ENCODE data around the gene DUOXA2.
"Not testable (repeated sequence)": the region's sequence is repeated elsewhere in the genome, so short reads cannot be mapped to it uniquely, and the experiment has no call there.

DUOXA2 gene

DNA sequence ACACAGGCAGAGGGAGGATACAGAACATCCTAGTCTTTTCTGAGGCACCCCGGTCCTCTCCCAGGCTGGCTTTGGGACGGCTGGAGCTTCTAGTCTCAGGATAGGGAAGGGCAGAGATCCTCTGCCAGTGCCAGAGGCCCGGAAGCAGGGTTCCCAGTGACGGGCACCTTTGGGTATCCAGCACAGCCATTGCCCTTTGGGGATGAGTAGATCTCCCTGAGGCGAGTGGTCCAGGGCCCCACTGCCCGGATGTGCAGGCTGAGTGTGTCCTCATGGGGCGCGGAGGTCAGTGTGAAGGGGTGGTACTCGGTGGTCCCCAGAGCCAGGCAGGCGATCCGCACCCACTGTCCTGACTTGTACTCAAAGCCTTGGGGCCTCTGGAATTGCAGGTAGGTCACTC, 18.5 kb upstream of the DUOXA2 start:
- no peak for DNase-seq (ENCODE audit: low read depth)

DNA sequence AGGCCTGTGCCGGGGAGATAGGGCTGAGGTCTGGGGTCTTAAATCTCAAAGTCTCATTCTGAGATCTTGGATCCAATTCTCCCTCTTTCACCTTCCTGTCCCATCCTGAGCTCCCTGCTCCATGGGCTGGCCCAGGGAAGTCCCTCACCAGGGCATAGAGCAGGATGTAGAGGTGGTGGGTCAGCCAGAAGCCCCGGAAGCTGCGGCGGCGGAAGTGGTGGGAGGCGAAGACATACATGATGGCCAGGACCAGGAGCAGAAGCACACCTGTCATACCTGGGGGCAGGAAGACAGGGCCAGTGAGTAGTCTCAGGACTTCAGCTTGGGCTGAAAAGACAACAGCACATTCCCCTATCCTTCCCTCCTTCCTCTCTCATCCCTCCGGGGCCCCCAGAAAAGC, 16.7 kb upstream of the DUOXA2 start:
- no peak for DNase-seq (ENCODE audit: low read depth)

DNA sequence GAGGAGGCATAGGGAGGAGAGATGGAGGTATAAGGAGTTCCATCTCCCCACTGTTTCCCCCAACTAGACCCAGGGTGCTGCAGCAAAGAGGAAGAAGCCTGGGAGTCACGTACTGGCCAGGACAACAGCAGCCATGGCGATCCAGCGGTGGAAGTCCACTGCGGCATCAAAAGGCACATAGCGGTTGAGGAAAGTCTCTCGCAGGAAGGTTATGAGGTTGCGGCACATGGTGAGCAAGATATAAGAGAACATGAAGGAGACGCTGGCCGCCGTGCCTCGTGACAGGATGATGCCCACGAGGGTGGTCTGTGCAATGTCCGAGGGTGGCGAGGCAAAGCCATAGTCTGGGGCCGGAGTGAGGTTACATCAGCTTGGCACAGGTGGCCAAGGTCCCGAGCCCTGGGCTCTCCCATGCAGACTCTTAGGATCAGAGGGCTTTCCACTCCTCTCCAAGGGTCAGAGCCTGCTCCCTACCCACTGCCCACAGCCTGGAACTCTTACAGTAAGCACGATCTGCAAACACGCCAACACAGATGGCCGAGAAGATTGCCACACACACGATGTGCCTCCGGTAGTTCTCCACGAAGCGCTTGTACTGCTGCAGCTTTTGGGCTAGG, 14.5 kb upstream of the DUOXA2 start:
- no peak for DNase-seq (ENCODE audit: low read depth)

DNA sequence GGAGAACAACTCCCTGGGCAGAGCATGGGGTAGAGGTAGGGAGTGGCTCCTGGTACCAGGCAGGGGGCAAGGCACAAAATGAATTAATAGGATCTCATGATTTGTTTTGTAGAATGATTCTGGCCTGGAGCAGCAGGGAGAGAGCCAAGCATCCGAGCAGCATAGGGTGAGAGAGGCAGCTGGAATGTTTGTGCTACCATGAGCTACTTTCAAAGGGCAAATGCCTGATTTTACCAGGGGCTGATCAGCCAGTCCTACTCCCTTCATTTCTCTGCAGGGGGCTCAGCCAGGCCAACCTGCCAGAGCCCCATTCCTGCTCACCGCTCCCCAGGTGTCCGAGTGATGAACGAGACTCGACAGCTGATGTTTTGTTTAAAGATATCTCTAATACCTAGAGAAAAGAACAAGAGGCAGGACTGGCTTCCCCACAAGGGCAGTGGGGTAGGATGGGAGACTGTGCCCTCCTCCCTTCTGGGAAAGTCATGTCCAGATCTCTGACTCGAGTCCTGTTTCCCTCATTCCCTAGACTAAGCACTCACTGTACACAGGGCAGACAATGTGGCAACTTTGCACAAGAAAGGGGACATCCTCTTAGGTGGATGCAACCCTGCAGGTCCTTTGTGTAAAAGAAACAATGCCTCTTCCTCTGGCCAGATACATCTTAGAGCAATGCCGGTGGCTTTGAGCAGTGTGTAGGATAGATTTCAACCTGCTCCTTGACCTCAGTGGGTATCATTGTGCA, 13.1 kb upstream of the DUOXA2 start:
- DNase-seq (ENCODE audit: low read depth): no peak

DNA sequence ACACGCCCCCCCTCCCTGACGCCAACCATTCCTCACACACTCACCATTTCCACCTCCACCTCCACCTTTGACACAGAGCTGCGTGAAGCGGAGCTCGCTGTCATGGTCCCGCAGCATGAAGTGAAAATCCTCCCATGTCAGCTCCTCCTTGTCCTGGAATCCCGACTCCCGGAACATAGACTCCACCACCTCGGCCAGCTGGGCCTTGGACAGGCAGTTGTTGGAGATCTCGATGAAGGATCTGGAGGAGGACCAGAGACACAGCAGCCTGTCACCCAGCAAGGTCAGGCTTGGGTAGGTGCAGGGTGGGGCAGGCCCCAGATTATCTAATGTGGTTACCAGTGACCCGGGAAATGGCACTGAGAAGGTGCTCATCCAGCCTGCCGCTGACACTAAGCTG, 12.4 kb upstream of the DUOXA2 start:
- no peak for DNase-seq (ENCODE audit: low read depth)

DNA sequence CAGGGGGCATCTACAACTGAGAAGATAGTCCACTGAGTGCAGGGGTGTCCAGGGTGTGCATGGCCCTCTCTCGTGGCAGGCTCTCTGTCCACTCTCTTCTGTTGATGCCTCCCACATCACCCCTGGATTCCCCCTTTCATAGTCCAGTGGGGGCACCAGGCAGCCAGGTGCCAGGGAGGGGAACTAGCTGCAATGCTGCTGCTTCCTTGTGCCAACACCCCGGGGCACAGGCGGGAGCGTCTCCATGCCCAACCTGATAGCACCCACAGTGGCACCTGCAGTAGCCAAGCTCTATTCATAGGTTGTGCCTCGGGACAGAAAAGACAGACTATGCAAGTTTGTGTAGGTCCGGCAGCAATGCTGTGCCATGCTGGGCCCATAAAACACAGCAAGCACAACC, 11.9 kb upstream of the DUOXA2 start:
- no peak for DNase-seq (ENCODE audit: low read depth)

DNA sequence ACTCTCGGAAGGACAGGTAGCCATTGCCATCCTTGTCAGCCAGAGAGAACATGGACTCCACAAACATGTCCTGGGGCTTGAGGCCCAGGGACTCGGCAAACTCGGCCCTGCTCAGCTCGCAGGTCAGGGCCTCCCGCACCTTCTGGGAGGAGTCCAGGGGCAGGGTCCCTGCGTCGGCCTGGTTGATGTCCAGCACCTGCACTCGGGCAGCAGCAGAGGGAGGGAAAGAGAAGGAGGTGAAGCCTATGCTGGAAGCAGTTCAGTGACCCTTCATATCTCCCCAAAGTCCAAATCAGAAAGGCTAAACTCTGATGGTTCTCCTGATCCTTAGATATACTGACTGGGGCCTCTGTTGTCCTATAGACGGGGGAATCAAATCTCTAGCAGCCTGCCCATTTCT, 10.0 kb upstream of the DUOXA2 start:
- not testable (repeated sequence) for DNase-seq (ENCODE audit: low read depth)

DNA sequence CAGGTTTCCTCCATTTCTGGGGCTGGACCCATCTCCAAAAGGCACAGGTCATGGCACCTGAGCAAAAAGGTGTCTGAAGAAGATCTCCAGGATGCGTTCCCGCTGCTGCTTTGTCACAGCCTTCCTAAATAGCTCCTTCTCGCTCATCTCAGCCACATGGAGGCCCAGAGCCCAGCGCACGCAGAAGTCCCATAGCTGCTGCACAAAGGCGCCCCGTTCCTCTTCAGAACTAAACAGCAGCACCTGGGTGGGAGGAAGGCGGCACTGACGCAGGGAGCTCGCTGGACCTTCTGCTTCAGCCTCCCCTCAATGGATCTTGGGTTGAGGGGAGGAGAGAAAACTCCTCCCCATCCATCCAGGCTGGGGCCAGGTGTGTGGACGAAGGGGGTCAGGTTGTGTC, 8.5 kb upstream of the DUOXA2 start:
- no peak for DNase-seq (ENCODE audit: low read depth)

DNA sequence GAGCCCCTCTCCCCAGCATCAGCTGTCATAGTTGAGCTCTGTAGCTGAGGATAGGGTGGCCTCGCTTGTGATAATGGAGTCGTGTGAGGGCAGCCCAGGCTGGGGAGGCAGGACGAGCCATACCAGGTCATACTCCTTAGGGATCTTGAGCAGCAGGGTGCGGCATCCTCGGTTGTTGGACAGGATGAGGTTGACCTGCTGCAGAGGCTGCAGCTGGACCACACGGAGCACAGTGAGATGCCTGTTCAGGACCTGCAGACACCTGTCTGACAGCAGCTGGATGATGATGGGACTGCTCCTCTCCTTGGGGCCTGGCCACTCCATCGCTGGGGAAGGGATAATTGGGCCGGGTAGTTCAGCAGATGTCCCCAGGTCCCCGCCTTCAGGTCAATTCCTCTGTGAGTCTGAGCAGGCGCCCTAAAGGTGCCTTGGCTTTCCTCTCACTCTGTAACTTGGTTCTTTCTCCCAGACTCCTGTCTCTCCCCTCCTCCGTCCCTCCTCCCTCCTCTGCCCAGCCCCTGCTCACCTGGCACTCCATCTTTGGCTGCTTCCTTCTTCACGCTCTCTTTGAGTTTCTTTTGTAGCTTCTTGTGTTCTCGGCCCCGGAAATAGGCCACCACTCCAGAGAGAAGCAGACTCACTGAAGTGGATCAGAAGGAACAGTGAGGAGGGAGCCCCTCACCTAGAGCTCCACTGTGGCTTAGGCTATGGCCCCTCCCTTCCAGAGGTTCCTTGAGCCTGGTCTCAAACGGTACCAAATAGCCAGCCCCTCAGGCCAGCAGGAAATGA, 7.9 kb upstream of the DUOXA2 start:
- no peak for DNase-seq (ENCODE audit: low read depth)

DNA sequence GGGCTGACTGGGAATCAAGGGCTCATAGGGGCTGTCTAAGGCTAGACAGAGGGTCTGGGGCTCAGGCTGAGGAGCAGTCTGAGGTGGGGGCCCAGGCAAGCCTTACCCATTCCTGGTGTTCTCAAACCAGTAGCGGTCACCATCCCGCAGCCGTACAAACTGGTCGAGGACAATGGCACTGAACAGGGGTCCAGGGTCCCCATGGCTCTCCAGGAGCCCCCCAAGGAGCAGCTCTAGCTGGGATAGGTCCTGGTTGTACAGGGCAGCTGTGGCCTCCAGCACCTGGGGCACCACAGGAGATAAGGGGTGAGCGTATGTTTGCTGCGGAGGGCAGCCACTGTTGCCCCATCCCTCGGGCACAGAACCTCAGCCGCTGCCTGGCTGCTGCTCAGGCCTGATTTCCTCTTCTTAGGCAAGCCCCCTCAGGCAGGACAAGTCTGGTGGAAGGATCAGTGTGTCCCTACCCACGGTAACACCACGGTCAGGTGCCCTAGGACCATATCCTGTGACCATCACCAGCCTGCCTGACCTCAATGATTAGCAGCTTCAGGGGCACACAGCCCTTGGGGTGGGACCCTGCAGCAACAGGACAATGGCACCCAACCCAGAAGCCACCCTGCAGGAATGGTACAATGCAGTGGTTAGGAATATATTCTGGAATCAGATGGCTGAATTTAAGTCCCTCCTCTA, 6.0 kb upstream of the DUOXA2 start:
- DNase-seq (ENCODE audit: low read depth): no peak

DNA sequence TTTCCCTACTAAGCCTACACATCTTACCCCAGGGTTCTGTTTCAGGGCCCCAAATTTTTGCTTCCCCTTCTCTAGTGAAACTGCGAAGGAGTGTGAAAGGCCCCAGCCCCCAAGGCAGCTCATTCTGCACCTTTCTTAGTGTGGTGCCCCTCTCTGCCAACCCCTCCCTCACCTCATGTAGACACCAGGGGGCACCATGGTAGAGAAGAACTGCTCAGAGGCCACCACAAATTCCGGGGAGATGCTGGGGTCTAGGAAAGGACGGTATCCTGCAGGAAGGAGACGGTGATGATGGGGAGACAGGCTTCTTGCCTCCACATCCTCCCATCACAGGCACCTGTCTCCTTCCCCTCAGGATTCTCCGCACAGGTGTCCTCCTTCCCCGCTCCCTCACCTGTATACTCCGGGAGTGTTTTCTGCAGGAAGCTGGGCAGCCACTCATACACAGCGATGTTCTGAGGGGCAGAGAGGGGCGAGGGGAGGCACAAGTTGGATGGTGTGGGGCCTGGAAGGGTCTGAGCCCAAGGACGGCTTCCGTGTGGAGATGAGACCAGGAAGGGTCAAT, 3.8 kb upstream of the DUOXA2 start:
- DNase-seq (ENCODE audit: low read depth): no peak

DNA sequence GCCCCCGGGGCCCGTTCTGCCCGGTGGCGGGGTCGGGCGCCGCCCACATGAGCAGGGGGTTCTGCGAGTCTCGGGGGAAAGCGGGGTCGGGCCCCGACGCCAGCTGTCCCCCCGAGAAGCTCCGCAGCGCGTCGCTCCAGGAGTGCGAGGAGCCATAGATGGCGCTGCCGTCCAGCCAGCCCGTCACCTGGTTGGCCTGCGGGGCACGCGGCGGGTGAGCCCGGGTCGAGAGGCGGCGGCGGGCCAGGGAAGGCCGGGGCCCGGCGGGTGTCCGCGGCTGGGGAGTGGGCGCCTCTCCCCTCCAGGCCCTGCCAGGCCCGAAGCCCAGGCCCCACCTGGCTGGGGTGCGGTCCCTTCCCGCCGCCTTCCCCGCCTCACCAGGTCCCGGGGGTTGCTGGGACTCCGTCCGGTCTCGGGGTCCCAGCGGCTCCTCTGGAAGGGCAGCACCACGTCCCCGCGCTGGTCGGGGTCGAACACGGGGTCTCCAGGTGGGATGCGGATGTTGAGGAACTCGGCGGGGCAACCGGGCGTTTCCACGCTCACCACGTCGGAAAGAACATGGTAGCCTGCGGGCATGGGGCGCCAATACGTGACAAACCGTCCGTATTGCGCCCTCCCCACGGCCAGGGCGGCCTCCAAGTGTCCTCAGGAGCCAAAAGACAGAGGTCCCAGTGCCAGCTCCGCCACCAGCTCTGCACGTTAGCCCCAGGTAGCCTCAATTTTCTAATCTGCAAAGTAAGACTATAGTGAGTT, 2.6 kb upstream of the DUOXA2 start:
- no peak for DNase-seq (ENCODE audit: low read depth)

DNA sequence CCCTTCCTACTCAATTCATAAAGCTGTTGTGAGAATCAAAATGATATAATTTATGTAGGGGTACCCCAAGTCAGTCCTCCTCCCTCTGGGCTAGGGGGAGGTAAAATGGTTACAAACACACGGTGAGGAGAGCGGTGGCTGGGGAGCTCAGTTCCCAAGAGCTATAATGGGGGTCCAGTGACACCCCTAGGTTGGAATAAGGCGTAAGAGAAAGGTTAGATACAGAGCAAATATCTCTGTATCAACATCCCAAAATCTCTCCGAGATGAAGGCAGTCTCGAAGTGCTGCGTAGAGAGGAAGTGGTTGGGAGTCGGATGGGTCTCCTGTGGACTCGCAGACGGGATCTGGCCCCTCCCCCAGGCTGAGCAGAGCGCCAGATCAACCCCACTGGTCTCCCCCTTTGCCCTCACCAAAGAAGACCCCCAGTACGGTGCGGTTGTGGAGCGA, 2.0 kb upstream of the DUOXA2 start:
- no peak for DNase-seq (ENCODE audit: low read depth)

DNA sequence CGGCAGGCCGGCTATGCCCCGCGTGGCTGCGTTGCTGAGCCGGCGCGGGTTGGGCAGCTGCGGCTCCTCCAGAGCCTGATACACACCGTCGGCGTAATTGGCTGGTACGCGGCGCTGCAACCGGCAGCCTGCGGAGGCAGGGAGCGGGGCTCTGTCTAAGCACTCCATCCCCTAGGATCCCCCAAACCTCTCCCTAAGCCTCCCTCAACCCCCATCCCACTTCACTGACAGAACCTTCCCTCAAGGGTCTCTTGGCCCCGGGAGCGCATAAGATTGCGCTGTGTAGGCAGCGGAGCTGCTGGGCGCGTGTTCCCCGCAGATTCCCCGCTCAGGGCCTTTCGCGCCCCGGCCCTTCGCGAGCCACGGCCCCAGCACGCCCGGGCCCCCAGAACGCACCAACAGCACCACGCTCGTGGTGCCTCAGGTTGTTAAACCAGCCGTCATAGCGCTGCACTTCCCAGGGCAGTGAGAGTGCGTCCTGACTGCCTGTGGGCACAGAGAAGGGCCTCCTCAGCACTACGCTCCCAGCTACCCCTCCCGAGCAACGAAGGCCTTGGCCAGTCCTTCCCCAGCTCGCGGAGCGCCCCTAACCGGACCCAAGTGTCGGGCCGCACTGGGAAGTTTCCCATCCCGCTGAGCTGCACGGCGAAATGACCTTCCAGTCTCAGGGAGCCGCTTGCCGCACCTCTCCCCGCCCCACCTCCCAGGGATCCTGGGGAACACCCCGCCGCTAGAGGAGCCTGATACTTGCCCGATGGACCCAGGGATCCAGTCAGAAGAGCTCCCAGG, 1.3 kb upstream of the DUOXA2 start:
- no peak for DNase-seq (ENCODE audit: low read depth)

DNA sequence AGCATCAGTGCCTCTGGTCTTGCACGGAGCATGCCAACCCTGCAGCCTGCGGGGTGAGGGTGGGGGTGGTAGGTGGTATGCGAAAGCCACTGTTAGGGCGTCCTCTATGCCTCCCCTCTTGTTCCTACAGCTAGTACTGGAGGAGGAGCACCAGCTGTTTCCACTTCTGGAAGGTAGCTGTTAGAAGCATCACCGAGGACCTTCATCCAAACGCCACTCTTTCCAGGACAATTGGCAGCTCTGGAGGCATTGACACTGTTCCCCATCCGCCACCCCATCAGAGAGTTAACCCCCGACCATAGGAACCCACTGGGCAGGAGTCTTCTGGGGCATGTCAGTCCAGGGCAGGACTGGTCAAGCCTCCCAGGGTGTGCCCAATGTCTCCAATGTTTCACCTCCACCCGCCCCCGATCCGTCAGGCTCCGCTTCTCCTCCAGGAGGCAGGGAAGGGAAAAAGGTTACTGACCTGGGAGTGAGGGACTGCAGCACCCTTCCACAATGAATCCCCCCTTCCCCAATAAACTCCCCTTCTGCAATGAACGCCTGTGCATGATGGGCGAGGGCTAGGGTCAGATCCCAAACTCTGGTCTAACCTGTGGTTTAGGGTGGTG, 641 bp upstream of the DUOXA2 start:
- DNase-seq (ENCODE audit: low read depth): no peak

DNA sequence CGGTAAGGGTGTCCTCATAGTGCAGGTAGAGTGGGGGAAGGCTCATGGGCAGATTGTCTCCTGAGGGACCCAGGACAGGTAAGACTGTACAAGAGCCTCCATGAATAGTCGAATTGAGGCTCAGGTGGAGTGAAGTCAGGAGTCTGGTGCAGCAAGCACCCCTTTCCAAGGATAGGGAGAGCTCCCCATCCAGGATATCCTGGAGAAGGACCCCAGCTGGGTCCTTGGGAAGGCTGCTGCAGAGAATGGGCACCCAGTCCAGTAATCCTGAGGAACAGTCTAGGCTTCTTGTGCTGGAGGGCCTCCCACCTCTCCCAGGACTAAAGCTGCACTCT, 592 bp downstream of the DUOXA2 start:
- no peak for DNase-seq (ENCODE audit: low read depth)

DNA sequence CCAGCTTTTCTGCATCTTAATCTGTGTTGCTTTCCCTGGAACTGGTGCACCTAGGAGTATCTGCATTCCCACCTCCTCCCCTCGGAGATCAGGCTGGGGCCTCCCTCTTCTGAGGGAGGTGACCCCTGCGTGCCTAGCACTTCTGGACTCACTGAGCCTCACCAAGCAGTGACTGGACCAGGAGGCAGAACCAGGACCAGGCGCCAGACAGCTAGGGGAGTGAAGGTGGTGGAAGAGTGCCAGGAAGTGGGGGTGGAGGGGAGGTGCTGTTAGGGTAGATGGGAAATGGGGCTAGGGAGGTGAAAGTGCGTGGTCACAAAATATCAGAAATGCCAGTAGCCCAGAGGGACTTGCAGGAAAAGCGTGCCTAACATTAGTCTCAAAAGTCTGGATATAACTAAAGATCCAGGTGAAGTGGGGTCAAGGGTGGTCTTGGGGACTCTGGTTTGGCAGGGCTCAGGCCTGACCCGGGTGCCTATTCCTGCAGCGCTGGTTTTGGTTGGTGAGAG, 1.2 kb downstream of the DUOXA2 start:
- DNase-seq (ENCODE audit: low read depth): no peak

DNA sequence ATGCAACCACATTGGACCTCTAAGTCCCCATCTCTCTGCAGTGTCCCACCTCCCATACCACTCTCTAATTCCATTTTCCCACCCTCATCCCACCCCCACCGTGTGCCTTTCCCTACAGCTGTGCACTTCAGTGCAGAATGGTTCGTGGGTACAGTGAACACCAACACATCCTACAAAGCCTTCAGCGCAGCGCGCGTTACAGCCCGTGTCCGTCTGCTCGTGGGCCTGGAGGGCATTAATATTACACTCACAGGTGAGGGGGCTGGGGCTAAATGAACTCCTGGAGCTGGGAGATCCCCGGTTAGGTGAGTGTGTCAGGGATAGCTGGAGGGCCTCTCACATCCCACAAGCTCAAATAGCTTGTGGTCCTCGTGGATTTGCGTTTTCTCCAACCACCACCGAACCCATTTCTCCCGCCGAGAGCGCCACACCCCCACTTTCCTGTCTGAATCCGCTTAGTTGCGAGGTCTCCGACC, 1.9 kb downstream of the DUOXA2 start:
- no peak for DNase-seq (ENCODE audit: low read depth)

DNA sequence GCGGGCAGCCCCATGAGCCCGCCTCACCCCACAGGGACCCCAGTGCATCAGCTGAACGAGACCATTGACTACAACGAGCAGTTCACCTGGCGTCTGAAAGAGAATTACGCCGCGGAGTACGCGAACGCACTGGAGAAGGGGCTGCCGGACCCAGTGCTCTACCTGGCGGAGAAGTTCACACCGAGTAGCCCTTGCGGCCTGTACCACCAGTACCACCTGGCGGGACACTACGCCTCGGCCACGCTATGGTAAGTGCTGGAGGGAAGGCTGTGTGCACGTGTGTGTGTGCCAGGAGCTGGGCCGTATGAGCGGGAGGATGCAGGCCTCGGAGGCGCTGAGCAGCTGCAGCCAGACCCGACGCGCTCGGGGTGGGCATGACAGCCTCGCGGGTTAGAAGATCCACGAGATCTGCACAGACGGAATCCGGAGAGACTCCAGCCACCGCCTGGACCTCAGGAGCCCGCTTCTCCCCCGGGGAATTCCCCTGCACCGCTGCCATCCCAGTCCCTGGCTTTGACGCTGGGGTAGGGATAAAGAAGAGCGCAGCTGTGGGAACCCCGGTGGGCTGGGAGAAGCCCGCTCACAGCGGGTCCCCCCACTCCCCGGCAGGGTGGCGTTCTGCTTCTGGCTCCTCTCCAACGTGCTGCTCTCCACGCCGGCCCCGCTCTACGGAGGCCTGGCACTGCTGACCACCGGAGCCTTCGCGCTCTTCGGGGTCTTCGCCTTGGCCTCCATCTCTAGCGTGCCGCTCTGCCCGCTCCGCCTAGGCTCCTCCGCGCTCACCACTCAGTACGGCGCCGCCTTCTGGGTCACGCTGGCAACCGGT, 2.6 kb downstream of the DUOXA2 start:
- DNase-seq (ENCODE audit: low read depth): no peak

Data from stimulated activated CD8-positive, alpha-beta memory T cell treated with anti-CD3 and anti-CD28 coated beads, Interleukin-15, amount 100 ng/mL, for 24 hours (primary cell).